OCI-LY7 (cell line): Measurements from ENCODE around the gene PCDHGA12. TPM values are rescaled to one million over a fixed set of nuclear protein-coding genes. Genes with fewer than 3 reads are reported as not detected.
"Not testable (repeated sequence)": the region's sequence is repeated elsewhere in the genome, so short reads cannot be mapped to it uniquely, and the experiment has no call there.

Experiments used
- BruUV-seq: library from RNA; stranded (reverse); fragments of 400-500 nt; replicated peaks from 2 replicates; lab custom pipeline; 2021; lab: Mats Ljungman, UMichigan
- CTCF ChIA-PET: fragments of 300-600 bp; sonication (Branson Sonifier 250); formaldehyde crosslinking; loops from one replicate; lab custom pipeline; 2022; ENCODE audit warnings: antibody characterized with exemption; ENCODE audit not compliant: unreplicated experiment; lab: Charles Lee
- POLR2A ChIA-PET: fragments of 300-600 bp; sonication (Branson Sonifier 250); formaldehyde crosslinking; loops from one replicate; lab custom pipeline; 2022; ENCODE audit warnings: antibody characterized with exemption; lab: Charles Lee
- DNase-seq: peaks from one replicate; pipeline ENCODE4 v3.0.0-alpha.2; 2015; ENCODE audit warnings: low spot score
- H2AFZ ChIP-seq: fragments of 200-600 bp; sonication (generic), shearing (Covaris generic); 2 replicates; pipeline ENCODE4 v1.6.1; 2014; ENCODE audit warnings: mild to moderate bottlenecking, antibody characterized with exemption, low read length, moderate library complexity
- H3K27ac ChIP-seq: fragments of 200-600 bp; sonication (generic); 2 replicates; pipeline ENCODE4 v1.5.1; 2014; ENCODE audit warnings: mixed run types, low read depth, mild to moderate bottlenecking, moderate library complexity, low read length, inconsistent platforms; ENCODE audit not compliant: poor library complexity, severe bottlenecking
- H3K36me3 ChIP-seq: fragments of 200-600 bp; sonication (generic); 2 replicates; pipeline ENCODE4 v1.6.1; 2014; ENCODE audit warnings: mild to moderate bottlenecking, antibody characterized with exemption, low read length, moderate library complexity, mixed read lengths; ENCODE audit not compliant: insufficient read depth
- H3K4me1 ChIP-seq: fragments of 200-600 bp; sonication (generic); 2 replicates; pipeline ENCODE4 v1.5.1; 2014; ENCODE audit warnings: mild to moderate bottlenecking, low read length; ENCODE audit not compliant: insufficient read depth, poor library complexity, severe bottlenecking
- H3K4me2 ChIP-seq: fragments of 200-600 bp; sonication (generic); 2 replicates; pipeline ENCODE4 v1.6.1; 2014; ENCODE audit warnings: mild to moderate bottlenecking, low read length
- H3K4me3 ChIP-seq: fragments of 200-600 bp; sonication (generic); 2 replicates; pipeline ENCODE4 v1.5.1; 2014; ENCODE audit warnings: mild to moderate bottlenecking, low read depth, low read length; ENCODE audit not compliant: poor library complexity, severe bottlenecking
- H3K79me2 ChIP-seq: fragments of 200-600 bp; sonication (generic); 2 replicates; pipeline ENCODE4 v1.6.1; 2016; ENCODE audit warnings: low read depth, mild to moderate bottlenecking, low read length, moderate library complexity, mixed read lengths; ENCODE audit not compliant: insufficient read depth
- H3K9me2 ChIP-seq: fragments of 200-600 bp; sonication (generic); 2 replicates; pipeline ENCODE4 v1.6.1; 2016; ENCODE audit warnings: mild to moderate bottlenecking, low read length, mixed read lengths; ENCODE audit not compliant: insufficient read depth
- H3K9me3 ChIP-seq: fragments of 200-600 bp; sonication (generic); 2 replicates; pipeline ENCODE4 v1.6.1; 2014; ENCODE audit warnings: mild to moderate bottlenecking, mixed run types, low read length, mixed read lengths
- H4K20me1 ChIP-seq: fragments of 200-600 bp; sonication (generic); 2 replicates; pipeline ENCODE4 v1.6.1; 2014; ENCODE audit warnings: mild to moderate bottlenecking, antibody characterized with exemption, low read length, moderate library complexity, mixed read lengths; ENCODE audit not compliant: insufficient read depth
- EZH2phosphoT487 ChIP-seq: fragments of 200-600 bp; sonication (generic); IDR thresholded peaks from 2 replicates; pipeline ENCODE4 v1.6.1; 2018; ENCODE audit warnings: low read depth, borderline replicate concordance, mild to moderate bottlenecking, mixed run types, antibody characterized with exemption, low read length, moderate library complexity, mixed read lengths
- intact Hi-C: fragments of 100-400 bp; cut with micrococcal nuclease; formaldehyde crosslinking; loops from one replicate; pipeline ENCODE4 v1.10.0; 2022; ENCODE audit not compliant: unreplicated experiment
- total RNA-seq, 2 experiments: library from RNA; depleted of rRNA in 1 of 2; stranded (reverse); fragments of >200 nt in 1 of 2; shearing (Covaris generic) in 1 of 2; gene quantifications; 2 replicates each; pipeline ENCODE4 v1.2.3, GENCODE V29; 2014 to 2022
- TF ChIP-seq, protein P1 (sequence below): fragments of 200-600 bp; sonication (generic); conservative IDR thresholded peaks from 2 replicates; pipeline ENCODE4 v1.5.1; 2014; ENCODE audit warnings: mild to moderate bottlenecking, antibody characterized with exemption, low read length, moderate library complexity, mixed read lengths

PCDHGA12 gene
- total RNA-seq, 2 experiments from 2014 or later: 3.4 to 3.9 TPM

DNA sequence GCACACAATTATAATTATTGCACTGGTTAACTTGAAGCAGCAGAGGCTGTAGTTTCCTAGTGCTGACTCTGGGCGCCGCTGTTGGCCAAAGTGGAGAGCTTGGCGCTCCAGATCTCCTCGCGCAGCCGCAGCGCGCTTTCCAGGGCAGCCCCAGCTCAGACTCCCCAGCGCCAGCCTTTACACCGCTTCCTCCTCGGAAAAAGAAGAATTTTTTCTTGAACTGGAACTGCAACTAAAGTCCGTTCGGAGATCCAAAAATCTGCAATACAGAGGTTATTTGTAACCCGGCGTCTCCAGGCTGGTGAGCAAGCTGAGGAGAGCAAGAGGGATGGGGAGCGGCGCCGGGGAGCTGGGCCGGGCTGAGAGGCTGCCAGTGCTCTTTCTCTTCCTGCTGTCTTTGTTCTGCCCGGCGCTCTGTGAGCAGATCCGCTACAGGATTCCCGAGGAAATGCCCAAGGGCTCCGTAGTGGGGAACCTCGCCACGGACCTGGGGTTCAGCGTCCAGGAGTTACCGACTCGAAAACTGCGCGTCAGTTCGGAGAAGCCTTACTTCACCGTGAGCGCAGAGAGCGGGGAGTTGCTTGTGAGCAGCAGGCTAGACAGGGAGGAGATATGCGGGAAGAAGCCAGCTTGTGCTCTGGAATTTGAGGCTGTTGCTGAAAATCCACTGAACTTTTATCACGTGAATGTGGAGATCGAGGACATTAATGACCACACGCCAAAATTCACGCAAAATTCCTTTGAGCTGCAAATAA is 42.6 kb upstream of the PCDHGA12 start, which contains the start of gene PCDHGB4:
Gene PCDHGB4, plus strand, starts transcription at position 142 of the 755 bp plus-strand sequence. Its CDS starts 187 bp downstream, at position 329.
- H2AFZ ChIP-seq, H4K20me1 ChIP-seq, H3K9me3 ChIP-seq, H3K36me3 ChIP-seq, H3K27ac ChIP-seq, H3K9me2 ChIP-seq, H3K79me2 ChIP-seq, BruUV-seq, CTCF ChIA-PET, H3K4me1 ChIP-seq: not testable (repeated sequence)
- peak within 1 kb of the TSS; percentile 61 for H3K4me3 ChIP-seq
- TF ChIP-seq, protein P1, sequence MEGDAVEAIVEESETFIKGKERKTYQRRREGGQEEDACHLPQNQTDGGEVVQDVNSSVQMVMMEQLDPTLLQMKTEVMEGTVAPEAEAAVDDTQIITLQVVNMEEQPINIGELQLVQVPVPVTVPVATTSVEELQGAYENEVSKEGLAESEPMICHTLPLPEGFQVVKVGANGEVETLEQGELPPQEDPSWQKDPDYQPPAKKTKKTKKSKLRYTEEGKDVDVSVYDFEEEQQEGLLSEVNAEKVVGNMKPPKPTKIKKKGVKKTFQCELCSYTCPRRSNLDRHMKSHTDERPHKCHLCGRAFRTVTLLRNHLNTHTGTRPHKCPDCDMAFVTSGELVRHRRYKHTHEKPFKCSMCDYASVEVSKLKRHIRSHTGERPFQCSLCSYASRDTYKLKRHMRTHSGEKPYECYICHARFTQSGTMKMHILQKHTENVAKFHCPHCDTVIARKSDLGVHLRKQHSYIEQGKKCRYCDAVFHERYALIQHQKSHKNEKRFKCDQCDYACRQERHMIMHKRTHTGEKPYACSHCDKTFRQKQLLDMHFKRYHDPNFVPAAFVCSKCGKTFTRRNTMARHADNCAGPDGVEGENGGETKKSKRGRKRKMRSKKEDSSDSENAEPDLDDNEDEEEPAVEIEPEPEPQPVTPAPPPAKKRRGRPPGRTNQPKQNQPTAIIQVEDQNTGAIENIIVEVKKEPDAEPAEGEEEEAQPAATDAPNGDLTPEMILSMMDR: peak; percentile 75
- intact Hi-C loops: loop anchor here (1.0 kb wide), 1 partner anchor 25 kb away; the partner anchor contains the start of gene PCDHGA10
- POLR2A ChIA-PET: interaction anchor here (0.6 to 1.4 kb wide), 2 partner anchors 9 to 119 kb away, joined by 3 to 4 read pairs; no protein-coding TSS in a partner anchor
- peak; percentile 58 for DNase-seq
- peak within 1 kb of the TSS; percentile 31; the same call in 1 of the 2 replicates for H3K4me2 ChIP-seq

DNA sequence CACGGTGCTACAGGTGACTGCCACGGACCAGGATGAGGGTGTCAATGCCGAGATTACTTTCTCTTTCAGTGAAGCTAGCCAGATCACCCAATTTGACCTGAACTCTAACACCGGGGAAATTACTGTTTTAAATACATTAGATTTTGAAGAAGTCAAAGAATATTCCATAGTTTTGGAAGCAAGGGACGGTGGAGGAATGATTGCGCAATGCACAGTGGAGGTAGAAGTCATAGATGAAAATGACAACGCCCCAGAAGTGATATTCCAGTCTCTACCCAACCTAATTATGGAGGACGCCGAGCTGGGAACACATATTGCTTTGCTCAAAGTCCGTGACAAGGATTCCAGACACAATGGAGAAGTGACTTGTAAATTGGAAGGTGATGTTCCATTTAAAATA is 41.6 kb upstream of the PCDHGA12 start:
- H3K4me3 ChIP-seq: no peak overlapping the region
- intact Hi-C loops: no loop called here
- peaks cover 7% of the 10 kb centered on the region for H3K4me1 ChIP-seq
- no peaks in the 10 kb centered on the region for H3K9me3 ChIP-seq
- H3K4me2 ChIP-seq: peak overlapping the region; percentile 31; the same call in 1 of the 2 replicates
- no peak for DNase-seq
- TF ChIP-seq EZH2phosphoT487: no peak
- TF ChIP-seq, protein P1: no peak
- ChIA-PET CTCF (interaction anchor here (0.6 kb wide), 1 partner anchor 138 kb away, joined by 3 read pairs; no protein-coding TSS in a partner anchor), POLR2A (interaction anchor here (0.5 to 0.7 kb wide), 2 partner anchors 63 to 969 kb away, joined by 3 to 4 read pairs; no protein-coding TSS in a partner anchor)
- no peaks in the 10 kb centered on the region for H4K20me1 ChIP-seq
- H2AFZ ChIP-seq: no peak overlapping the region
- no peaks in the 10 kb centered on the region for H3K9me2 ChIP-seq
- BruUV-seq: no TSS peak
- no peaks in the 10 kb centered on the region for H3K36me3 ChIP-seq
- peaks cover 8% of the 10 kb centered on the region; the same call in 1 of the 2 replicates for H3K79me2 ChIP-seq
- H3K27ac ChIP-seq: no peak overlapping the region
